Panc1 (cell line): Measurements from ENCODE around the gene EIF5AL1. TPM values are rescaled to one million over a fixed set of nuclear protein-coding genes. Genes with fewer than 3 reads are reported as not detected.

ENCODE experiments used
- ATAC-seq: fragments of 200-7000 bp; cut with Tn5 transposase; 2 replicates; pipeline ENCODE4 v1.9.1; 2020; ENCODE audit warnings: mild to moderate bottlenecking, moderate library complexity
- BruUV-seq: library from RNA; stranded (reverse); fragments of 400-500 nt; replicated peaks from 2 replicates; lab custom pipeline; 2021; lab: Mats Ljungman, UMichigan
- CTCF ChIA-PET: fragments of 300-600 bp; sonication (Branson Sonifier 250); formaldehyde crosslinking; loops from one replicate; lab custom pipeline; 2022; ENCODE audit warnings: antibody characterized with exemption; lab: Charles Lee
- POLR2A ChIA-PET: fragments of 300-600 bp; sonication (Branson Sonifier 250); formaldehyde crosslinking; loops from one replicate; lab custom pipeline; 2022; ENCODE audit warnings: antibody characterized with exemption; lab: Charles Lee
- DNase-seq: peaks from one replicate; pipeline ENCODE4 v3.0.0-alpha.2; 2010; ENCODE audit warnings: low read depth, low spot score
- H3K27ac ChIP-seq: 2 replicates; pipeline ENCODE4 v1.5.1; 2011; ENCODE audit warnings: mild to moderate bottlenecking, low read length, inconsistent platforms
- H3K27me3 ChIP-seq: fragments of 200-500 bp; sonication (Bioruptor generic); 2 replicates; pipeline ENCODE4 v1.6.0; 2014; ENCODE audit warnings: low read length, inconsistent platforms; ENCODE audit not compliant: control insufficient read depth, insufficient read depth
- H3K36me3 ChIP-seq: fragments of 200-500 bp; sonication (Bioruptor generic); 2 replicates; pipeline ENCODE4 v1.5.1; 2014; ENCODE audit warnings: inconsistent platforms, mild to moderate bottlenecking, low read length, moderate library complexity; ENCODE audit not compliant: control insufficient read depth, insufficient read depth
- H3K4me1 ChIP-seq: 2 replicates; pipeline ENCODE4 v1.5.1; 2011; ENCODE audit warnings: inconsistent platforms, mild to moderate bottlenecking, low read length, moderate library complexity; ENCODE audit not compliant: control insufficient read depth, insufficient read depth
- H3K4me3 ChIP-seq, 2 experiments: 2 replicates each; pipeline ENCODE4 v1.5.1; 2011 to 2012; ENCODE audit warnings: low read depth in 2 of 2, low read length in 2 of 2, mild to moderate bottlenecking in 2 of 2, inconsistent platforms in 1 of 2, moderate library complexity in 1 of 2
- H3K9me3 ChIP-seq: fragments of 200-500 bp; sonication (Bioruptor generic); 2 replicates; pipeline ENCODE4 v1.5.1; 2014; ENCODE audit warnings: low read depth, mild to moderate bottlenecking, inconsistent platforms, low read length, moderate library complexity; ENCODE audit not compliant: control insufficient read depth, insufficient read depth
- CTCF ChIP-seq: fragments of 450-650 bp; IDR thresholded peaks from 2 replicates; pipeline ENCODE4 v1.5.1; 2017; ENCODE audit warnings: mild to moderate bottlenecking
- POLR2AphosphoS5 ChIP-seq: IDR thresholded peaks from 2 replicates; pipeline ENCODE4 v1.6.1; 2012; ENCODE audit warnings: mild to moderate bottlenecking, low read depth, low read length, moderate library complexity
- REST ChIP-seq, 2 experiments: IDR thresholded peaks; 2 replicates each; pipeline ENCODE4 v1.6.1; 2011 to 2012; ENCODE audit warnings: low read depth in 2 of 2, control low read depth in 1 of 2, low read length in 1 of 2, mild to moderate bottlenecking in 1 of 2, moderate library complexity in 1 of 2; ENCODE audit not compliant: insufficient read depth in 1 of 2
- SIN3A ChIP-seq: IDR thresholded peaks from 2 replicates; pipeline ENCODE4 v1.6.1; 2012; ENCODE audit warnings: low read depth, mild to moderate bottlenecking, low read length, moderate library complexity, borderline replicate concordance; ENCODE audit not compliant: insufficient read depth
- TCF7L2 ChIP-seq: IDR thresholded peaks from 2 replicates; pipeline ENCODE4 v1.6.1; 2011; ENCODE audit warnings: mild to moderate bottlenecking, low read depth, low read length, inconsistent platforms
- in situ Hi-C: cut with HindIII; loops from 2 replicates; pipeline ENCODE4 v1.10.0; 2016; ENCODE audit warnings: low sequenced_read_pairs, low pct_unique_long_range_greater_than_20kb
- intact Hi-C: fragments of 100-400 bp; cut with micrococcal nuclease; formaldehyde crosslinking; loops from one replicate; pipeline ENCODE4 v1.10.0; 2022; ENCODE audit not compliant: unreplicated experiment
- total RNA-seq: library from RNA; stranded (reverse); gene quantifications from one replicate; pipeline ENCODE4 v1.2.1, GENCODE V29; 2021; ENCODE audit not compliant: unreplicated experiment

EIF5AL1 gene
- total RNA-seq, 1 experiment from 2014 or later, result 1.6 TPM

GRCh38 chr10:79475877-79476276 is 36.5 kb upstream of the EIF5AL1 start:
- no peak overlapping the region for H3K4me3 ChIP-seq
- H3K9me3 ChIP-seq, result no peaks in the 10 kb centered on the region
- ATAC-seq (no peak), DNase-seq (no peak)
- ChIA-PET POLR2A (no interaction called here), CTCF (no interaction called here)
- TF ChIP-seq TCF7L2 (no peak), SIN3A (no peak), POLR2AphosphoS5 (no peak), REST (IDR thresholded peaks at IDR 0.05; ENCODE audit: insufficient read depth in 1 of 2, low read depth in 2 of 2, low read length in 1 of 2) (no peak), CTCF (no peak)
- H3K4me1 ChIP-seq, result no peaks in the 10 kb centered on the region
- H3K27me3 ChIP-seq, result peaks cover 4% of the 10 kb centered on the region; the same call in 1 of the 2 replicates
- no peaks in the 10 kb centered on the region for H3K36me3 ChIP-seq
- in situ Hi-C loops (no loop called here), intact Hi-C loops (no loop called here)
- no peak overlapping the region for H3K27ac ChIP-seq
- no TSS peak for BruUV-seq

GRCh38 chr10:79476645-79477044 is 35.7 kb upstream of the EIF5AL1 start:
- no peaks in the 10 kb centered on the region for H3K36me3 ChIP-seq
- intact Hi-C loops, result no loop called here
- no peak for TF ChIP-seq SIN3A
- no peak for TF ChIP-seq REST (IDR thresholded peaks at IDR 0.05; ENCODE audit: insufficient read depth in 1 of 2, low read depth in 2 of 2, low read length in 1 of 2)
- no peak for TF ChIP-seq CTCF
- TF ChIP-seq TCF7L2, result no peak
- TF ChIP-seq POLR2AphosphoS5, result no peak
- BruUV-seq, result no TSS peak
- in situ Hi-C loops, result no loop called here
- POLR2A ChIA-PET, result no interaction called here
- no peak for ATAC-seq
- H3K4me1 ChIP-seq, result no peaks in the 10 kb centered on the region
- no peak overlapping the region for H3K4me3 ChIP-seq
- H3K27me3 ChIP-seq, result peaks cover 6% of the 10 kb centered on the region; the same call in 1 of the 2 replicates
- no peak for DNase-seq
- no peak overlapping the region for H3K27ac ChIP-seq
- CTCF ChIA-PET, result interaction anchor here (0.6 kb wide), 1 partner anchor 1342 kb away, joined by 4 read pairs; no protein-coding TSS in a partner anchor
- H3K9me3 ChIP-seq, result no peaks in the 10 kb centered on the region
